Stimulated activated CD4-positive, alpha-beta T cell treated with anti-CD3 and anti-CD28 coated beads, Interleukin-4, amount 100 ng/mL, for 1 hour (primary cell): ENCODE data around the gene ERG.

Experiments used
- DNase-seq: peaks from one replicate; pipeline ENCODE4 v3.0.0-alpha.2; 2020

Gene ERG

GRCh38 chr21:38496224-38496623 is 2.1 kb downstream of the ERG start:
- no peak for DNase-seq

- DNase-seq, result no peak
Measured at GRCh38 chr21:38495696-38496095, 2.6 kb downstream of the ERG start.

GRCh38 chr21:38495242-38495641 is 3.0 kb downstream of the ERG start:
- DNase-seq, result no peak

GRCh38 chr21:38494703-38495102 is 3.6 kb downstream of the ERG start:
- DNase-seq, result no peak

GRCh38 chr21:38494251-38494642 is 4.0 kb downstream of the ERG start:
- DNase-seq, result no peak

GRCh38 chr21:38493549-38494250 is 4.6 kb downstream of the ERG start:
- DNase-seq, result no peak

GRCh38 chr21:38492007-38492406 is 6.3 kb downstream of the ERG start:
- no peak for DNase-seq

GRCh38 chr21:38491536-38491935 is 6.7 kb downstream of the ERG start:
- DNase-seq, result no peak

- DNase-seq, result no peak
Measured at GRCh38 chr21:38490411-38491020, 7.8 kb downstream of the ERG start.

- DNase-seq, result no peak
Measured at GRCh38 chr21:38489729-38490128, 8.5 kb downstream of the ERG start.

- DNase-seq, result no peak
Measured at GRCh38 chr21:38489271-38489652, 9.0 kb downstream of the ERG start.

GRCh38 chr21:38488640-38489270 is 9.5 kb downstream of the ERG start:
- no peak for DNase-seq

GRCh38 chr21:38487901-38488639 is 10.2 kb downstream of the ERG start:
- no peak for DNase-seq

GRCh38 chr21:38486706-38487105 is 11.6 kb downstream of the ERG start:
- DNase-seq, result no peak

- DNase-seq, result no peak
Measured at GRCh38 chr21:38486221-38486620, 12.1 kb downstream of the ERG start.

- no peak for DNase-seq
Measured at GRCh38 chr21:38479641-38480525, 18.4 kb downstream of the ERG start.

- no peak for DNase-seq
Measured at GRCh38 chr21:38478782-38479181, 19.5 kb downstream of the ERG start.

- DNase-seq, result no peak
Measured at GRCh38 chr21:38477226-38477625, 21.1 kb downstream of the ERG start.

- DNase-seq, result no peak
Measured at GRCh38 chr21:38476385-38476784, 21.9 kb downstream of the ERG start.

- DNase-seq, result no peak
Measured at GRCh38 chr21:38475519-38475918, 22.8 kb downstream of the ERG start.

GRCh38 chr21:38474796-38475195 is 23.5 kb downstream of the ERG start:
- DNase-seq, result no peak

- no peak for DNase-seq
Measured at GRCh38 chr21:38474124-38474523, 24.2 kb downstream of the ERG start.
